ENCODE results near the gene LIN54. TPM values are rescaled to one million over a fixed set of nuclear protein-coding genes. Genes with fewer than 3 reads are reported as not detected.

LIN54 gene
- total RNA-seq, 4 donors from 2014 or later, result 4.8 to 18.2 (median 9.2) TPM

DNA sequence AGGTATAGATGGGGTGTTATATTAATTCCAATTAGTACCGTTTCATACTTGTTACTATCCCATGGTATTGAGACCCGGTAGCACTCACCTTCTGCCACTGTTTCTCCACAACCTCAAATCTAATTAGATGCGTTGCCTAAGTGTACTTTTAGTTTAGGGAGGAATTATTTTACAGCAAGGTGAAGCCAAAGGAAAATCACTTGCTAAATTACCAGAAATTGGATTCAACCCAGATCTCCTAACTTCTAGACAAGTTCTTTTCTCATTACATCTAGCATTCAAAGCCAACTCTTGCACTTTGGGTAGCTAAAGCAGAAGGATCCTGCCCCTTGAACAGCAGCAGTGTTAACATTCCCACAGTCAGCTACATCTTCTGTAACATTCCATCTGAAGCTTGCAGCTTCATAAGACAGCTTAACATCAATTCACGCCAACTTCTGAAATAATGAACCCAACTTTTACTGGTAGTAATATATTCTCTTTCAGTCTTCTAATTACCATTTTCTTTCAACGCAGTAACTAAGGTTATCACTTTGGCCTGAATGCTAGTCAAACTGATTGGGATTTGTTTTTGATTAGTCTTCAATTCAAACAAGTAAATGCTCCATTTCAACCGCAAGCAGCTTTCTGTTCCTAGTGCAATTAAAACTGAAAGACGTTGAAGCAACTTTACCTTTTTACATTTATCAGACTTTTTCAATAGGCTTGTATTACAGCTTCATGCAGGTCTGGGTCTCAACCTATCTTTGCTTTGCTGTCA, 118.7 kb downstream of the LIN54 start:
- Histone ChIP-seq H3K4me3 (peak overlapping the region in 3 of 4 donors; percentile 71 to 76 (median 75)), H3K4me1 (peaks cover 2 to 29% (median 25%) of the 10 kb centered on the region in 4 donors)
- in situ Hi-C loops (cut with MboI; ENCODE audit: low pct_ligation_motif_present in 1 of 4, low pct_unique_long_range_greater_than_20kb in 1 of 4, low sequenced_read_pairs in 3 of 4), result loop anchor here in 3 of 4 donors (10.0 to 25.0 kb wide), 3 partner anchors 123 to 395 kb away; partner anchors contain the start of genes COQ2 (in 2 of the 3), COPS4 (in 1 of the 3) and LIN54 (in 1 of the 3)

DNA sequence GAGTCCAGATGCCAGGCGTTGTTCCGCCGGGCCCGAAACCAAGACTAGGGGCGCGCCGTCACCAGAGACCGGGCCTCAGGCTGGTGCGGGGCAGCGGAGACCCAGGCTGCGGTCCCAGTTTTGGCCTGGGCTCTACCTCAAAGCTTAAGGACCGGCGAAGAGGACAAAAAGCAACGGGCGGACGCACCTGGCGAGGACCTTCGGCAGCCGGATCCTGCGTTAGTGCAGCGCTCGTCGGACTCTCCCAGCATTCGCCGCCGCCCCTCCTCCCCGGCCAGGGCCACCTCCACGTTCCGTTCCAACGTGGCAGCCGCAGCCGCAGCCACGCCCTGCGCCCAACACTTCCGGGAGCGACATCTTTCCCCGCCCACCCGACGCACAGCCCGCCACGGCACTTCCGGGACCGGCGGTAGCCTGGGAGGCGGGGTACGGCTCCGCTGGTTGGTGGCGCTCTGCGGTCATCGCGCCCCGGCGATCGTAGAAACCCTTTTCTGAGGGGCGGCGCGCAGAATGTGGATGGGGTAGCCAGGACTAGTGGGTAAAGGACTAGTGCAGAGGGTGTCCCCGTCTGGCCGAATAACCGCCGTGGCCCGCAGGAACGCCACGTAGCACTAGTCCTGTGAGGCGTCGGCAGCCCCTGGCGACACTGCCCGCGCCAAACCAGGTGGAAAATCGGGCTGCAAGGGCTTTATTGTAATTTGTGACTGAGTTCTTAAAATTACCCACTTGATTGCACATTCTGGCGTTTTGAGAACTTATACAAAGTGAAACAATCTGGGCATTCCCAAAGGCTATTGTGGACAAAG, 119.5 kb downstream of the LIN54 start, which contains the start of gene SEC31A:
SEC31A (minus strand) TSS at position 253 of the 806 bp plus-strand sequence. CDS start 9,217 bp downstream, outside the sequence.
- intact Hi-C loops (cut with DNase I; ENCODE audit: low total_unique reads), result loop anchor here (10.0 kb wide), 1 partner anchor 144 kb away; the partner anchor contains the start of gene COPS4
- in situ Hi-C loops (cut with MboI; ENCODE audit: low pct_ligation_motif_present in 1 of 4, low pct_unique_long_range_greater_than_20kb in 1 of 4, low sequenced_read_pairs in 3 of 4), result loop anchor here in 3 of 4 donors (10.0 to 25.0 kb wide), 3 partner anchors 124 to 396 kb away; partner anchors contain the start of genes COQ2 (in 2 of the 3), COPS4 (in 1 of the 3) and LIN54 (in 1 of the 3)
- TF ChIP-seq POLR2AphosphoS5 (IDR thresholded peaks at IDR 0.05) (peak; percentile 95 to 98 (median 98)), EP300 (IDR thresholded peaks at IDR 0.05; ENCODE audit: low read depth) (peak; percentile 49), POLR2A (IDR thresholded peaks at IDR 0.05) (peak; percentile 98)
- TF ChIP-seq, protein P1, sequence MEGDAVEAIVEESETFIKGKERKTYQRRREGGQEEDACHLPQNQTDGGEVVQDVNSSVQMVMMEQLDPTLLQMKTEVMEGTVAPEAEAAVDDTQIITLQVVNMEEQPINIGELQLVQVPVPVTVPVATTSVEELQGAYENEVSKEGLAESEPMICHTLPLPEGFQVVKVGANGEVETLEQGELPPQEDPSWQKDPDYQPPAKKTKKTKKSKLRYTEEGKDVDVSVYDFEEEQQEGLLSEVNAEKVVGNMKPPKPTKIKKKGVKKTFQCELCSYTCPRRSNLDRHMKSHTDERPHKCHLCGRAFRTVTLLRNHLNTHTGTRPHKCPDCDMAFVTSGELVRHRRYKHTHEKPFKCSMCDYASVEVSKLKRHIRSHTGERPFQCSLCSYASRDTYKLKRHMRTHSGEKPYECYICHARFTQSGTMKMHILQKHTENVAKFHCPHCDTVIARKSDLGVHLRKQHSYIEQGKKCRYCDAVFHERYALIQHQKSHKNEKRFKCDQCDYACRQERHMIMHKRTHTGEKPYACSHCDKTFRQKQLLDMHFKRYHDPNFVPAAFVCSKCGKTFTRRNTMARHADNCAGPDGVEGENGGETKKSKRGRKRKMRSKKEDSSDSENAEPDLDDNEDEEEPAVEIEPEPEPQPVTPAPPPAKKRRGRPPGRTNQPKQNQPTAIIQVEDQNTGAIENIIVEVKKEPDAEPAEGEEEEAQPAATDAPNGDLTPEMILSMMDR (IDR thresholded peaks at IDR 0.05), result no peak
- peaks cover 10 to 37% (median 32%) of the 10 kb centered on the region in 4 donors for H3K4me1 ChIP-seq
- DNase-seq, result peak; percentile 98
- H3K4me3 ChIP-seq, result peak within 1 kb of the TSS; percentile 71 to 76 (median 75)
- H3K36me3 ChIP-seq, result peaks cover 0 to 28% (median 3%) of the 10 kb centered on the region in 4 donors
- WGBS, 2 donors (ENCODE audit: low coverage in 1 of 2), result 0 to 1% methylated on average over 11 to 46 of the region's 71 CpGs
- no peaks in the 10 kb centered on the region for H3K9me3 ChIP-seq
- H3K27ac ChIP-seq, result peak within 1 kb of the TSS; percentile 96 to 98 (median 97)
- H3K27me3 ChIP-seq, result no peaks in the 10 kb centered on the region

More for the DNA sequence above, 118.7 kb downstream of the LIN54 start:
- DNase-seq, result no peak
- 23 to 28% methylated on average over 7 of the region's 7 CpGs for WGBS, 2 donors (ENCODE audit: low coverage in 1 of 2)
- H3K27me3 ChIP-seq, result no peaks in the 10 kb centered on the region
- intact Hi-C loops (cut with DNase I; ENCODE audit: low total_unique reads), result loop anchor here (10.0 kb wide), 1 partner anchor 143 kb away; the partner anchor contains the start of gene COPS4
- H3K27ac ChIP-seq, result peak overlapping the region; percentile 96 to 98 (median 97)
- no peak for TF ChIP-seq EP300 (IDR thresholded peaks at IDR 0.05; ENCODE audit: low read depth)
- no peak for TF ChIP-seq POLR2A (IDR thresholded peaks at IDR 0.05)
- peaks cover 0 to 28% (median 3%) of the 10 kb centered on the region in 4 donors for H3K36me3 ChIP-seq
- H3K9me3 ChIP-seq, result no peaks in the 10 kb centered on the region

DNA sequence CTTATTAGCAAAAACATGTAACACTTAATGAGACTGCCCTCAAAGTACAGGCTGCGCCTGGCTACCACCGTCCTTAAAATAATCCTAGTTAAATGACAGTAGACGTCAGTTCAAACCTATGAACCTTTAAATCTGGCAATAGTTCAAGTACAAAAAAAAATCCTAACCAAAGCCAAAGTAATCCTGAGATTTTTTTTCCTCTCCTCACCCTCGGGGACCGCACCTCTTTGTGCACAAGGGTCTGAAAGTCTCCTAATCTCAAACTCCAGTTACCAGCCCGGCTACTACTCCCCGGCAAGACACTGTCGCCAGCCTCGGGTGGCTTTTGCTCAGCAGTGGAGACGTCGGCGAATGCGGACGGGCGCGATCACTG, 120.1 kb downstream of the LIN54 start:
- peak overlapping the region; percentile 63 to 76 (median 73) for H3K4me3 ChIP-seq
- in situ Hi-C loops (cut with MboI; ENCODE audit: low pct_ligation_motif_present in 1 of 4, low pct_unique_long_range_greater_than_20kb in 1 of 4, low sequenced_read_pairs in 3 of 4) (loop anchor here in 3 of 4 donors (10.0 to 25.0 kb wide), 3 partner anchors 124 to 397 kb away; partner anchors contain the start of genes COQ2 (in 2 of the 3), COPS4 (in 1 of the 3) and LIN54 (in 1 of the 3)), intact Hi-C loops (cut with DNase I; ENCODE audit: low total_unique reads) (loop anchor here (10.0 kb wide), 1 partner anchor 144 kb away; the partner anchor contains the start of gene COPS4)
- no peak for DNase-seq
- H3K27me3 ChIP-seq, result no peaks in the 10 kb centered on the region
- H3K27ac ChIP-seq, result peak overlapping the region; percentile 96 to 98 (median 97)
- peaks cover 15 to 42% (median 38%) of the 10 kb centered on the region in 4 donors for H3K4me1 ChIP-seq
- 0 to 3% methylated on average over 5 to 12 of the region's 16 CpGs for WGBS, 2 donors (ENCODE audit: low coverage in 1 of 2)
- H3K9me3 ChIP-seq, result no peaks in the 10 kb centered on the region
- peaks cover 0 to 27% (median 3%) of the 10 kb centered on the region in 4 donors for H3K36me3 ChIP-seq
- TF ChIP-seq, protein P1 (IDR thresholded peaks at IDR 0.05), result no peak
- TF ChIP-seq POLR2AphosphoS5 (IDR thresholded peaks at IDR 0.05), result no peak
- TF ChIP-seq EP300 (IDR thresholded peaks at IDR 0.05; ENCODE audit: low read depth), result no peak
- no peak for TF ChIP-seq POLR2A (IDR thresholded peaks at IDR 0.05)

DNA sequence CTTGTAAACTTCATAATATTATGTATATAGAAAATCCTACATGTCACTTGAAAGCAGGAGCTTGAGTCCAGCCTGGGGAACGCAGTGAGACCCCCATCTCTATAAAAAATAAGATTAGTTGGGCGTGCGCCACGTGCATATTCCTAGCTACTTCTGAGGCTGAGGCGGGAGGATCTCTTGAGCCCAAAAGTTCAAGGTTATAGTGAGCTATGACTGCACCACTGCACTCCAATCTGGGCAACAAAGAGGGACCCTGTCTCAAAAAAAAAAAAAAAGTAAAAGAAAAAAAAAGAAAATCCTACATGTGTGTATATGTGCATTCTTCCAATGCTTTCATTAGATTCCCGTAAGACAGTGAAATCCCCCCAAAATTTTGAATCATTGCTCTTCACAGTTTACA, 121.3 kb downstream of the LIN54 start:
- Histone ChIP-seq H3K27ac (peak overlapping the region in 3 of 4 donors; percentile 96 to 98 (median 97)), H3K36me3 (peaks cover 0 to 15% (median 0%) of the 10 kb centered on the region in 4 donors), H3K9me3 (no peaks in the 10 kb centered on the region), H3K27me3 (no peaks in the 10 kb centered on the region), H3K4me3 (peak overlapping the region in 3 of 4 donors; percentile 71 to 76 (median 75)), H3K4me1 (peaks cover 15 to 55% (median 45%) of the 10 kb centered on the region in 4 donors)
- intact Hi-C loops (cut with DNase I; ENCODE audit: low total_unique reads), result loop anchor here (10.0 kb wide), 1 partner anchor 514 kb away; the partner anchor contains the start of gene HNRNPD
- in situ Hi-C loops (cut with MboI; ENCODE audit: low pct_ligation_motif_present in 1 of 4, low pct_unique_long_range_greater_than_20kb in 1 of 4, low sequenced_read_pairs in 3 of 4), result loop anchor here in 2 of 4 donors (25.0 kb wide), 1 partner anchor 398 kb away; the partner anchor contains the start of gene COQ2 (in 2 of the 2)
- 82 to 85% methylated on average over 6 of the region's 6 CpGs for WGBS, 2 donors (ENCODE audit: low coverage in 1 of 2)
- DNase-seq, result no peak
- TF ChIP-seq POLR2A (IDR thresholded peaks at IDR 0.05), result no peak
